ENCODE measurements around the gene TMEM100. TPM values are rescaled to one million over a fixed set of nuclear protein-coding genes. Genes with fewer than 3 reads are reported as not detected.

The TMEM100 gene, protein sequence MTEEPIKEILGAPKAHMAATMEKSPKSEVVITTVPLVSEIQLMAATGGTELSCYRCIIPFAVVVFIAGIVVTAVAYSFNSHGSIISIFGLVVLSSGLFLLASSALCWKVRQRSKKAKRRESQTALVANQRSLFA
- 13.5 TPM for total RNA-seq

DNA sequence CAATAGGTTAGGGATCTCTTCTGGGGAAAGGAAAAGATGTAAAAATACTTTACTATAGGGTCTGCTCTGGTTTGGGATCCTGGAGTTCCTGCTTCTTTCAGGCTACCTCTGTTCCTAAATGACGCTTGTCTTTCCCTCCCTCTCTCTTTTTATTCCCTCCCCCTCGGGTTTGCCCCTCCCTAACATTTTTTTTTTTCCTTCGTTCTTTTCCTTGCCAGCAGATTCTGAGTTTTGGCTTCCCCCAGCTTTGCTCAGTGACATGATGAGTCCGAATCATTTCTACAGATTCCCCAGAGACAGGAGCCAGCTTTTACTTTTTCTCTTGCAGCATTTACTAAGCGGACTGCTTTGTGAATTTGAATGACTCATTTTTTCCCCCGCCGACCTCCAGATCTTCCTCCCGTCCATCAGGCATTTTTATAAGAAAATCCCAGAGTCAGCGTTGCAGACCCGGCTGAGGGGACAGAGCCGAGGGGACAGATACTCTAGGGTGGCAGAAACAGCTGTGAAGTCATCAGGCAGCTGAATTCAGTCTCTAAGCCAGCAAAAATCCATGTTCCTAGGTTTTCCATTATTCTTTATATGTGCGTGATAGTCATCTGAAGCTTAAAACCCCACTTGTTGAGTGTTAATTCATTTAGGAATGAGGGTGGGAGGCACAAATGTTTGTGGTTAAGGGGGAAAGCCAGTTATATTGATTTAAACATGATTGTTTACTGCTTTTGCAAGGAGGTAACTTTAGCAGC is at the start of gene TMEM100:
TMEM100 (minus strand) TSS at position 123 of the 746 bp plus-strand sequence. CDS start 1,794 bp downstream, outside the sequence.
- ATAC-seq, result peak; percentile 83
- intact Hi-C loops (cut with DNase I), result no loop called here

DNA sequence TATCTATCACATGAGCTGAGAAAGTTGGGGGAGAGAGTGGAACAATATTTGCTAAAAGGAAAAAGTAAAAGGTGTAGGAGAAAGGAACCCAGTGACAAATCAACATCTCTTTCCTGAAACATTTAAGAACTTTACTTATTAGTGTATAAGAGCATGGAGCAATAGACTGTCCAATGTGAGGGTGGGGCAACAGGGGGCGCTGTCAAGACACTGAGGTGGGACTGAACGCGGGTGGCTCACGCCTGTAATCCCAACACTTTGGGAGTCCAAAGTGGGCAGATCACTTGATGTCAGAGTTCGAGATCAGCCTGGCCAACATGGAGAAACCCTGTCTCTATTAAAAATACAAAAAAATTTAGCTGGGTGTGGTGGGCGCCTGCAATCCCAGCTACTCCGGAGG is 49.4 kb upstream of the TMEM100 start:
- DNase-seq (ENCODE audit: low spot score), result no peak
- ATAC-seq, result no peak
- intact Hi-C loops (cut with DNase I), result loop anchor here (5.0 kb wide), 1 partner anchor 240 kb away; no protein-coding TSS in a partner anchor

More for the DNA sequence above, at the start of gene TMEM100:
- DNase-seq (ENCODE audit: low spot score), result no peak

DNA sequence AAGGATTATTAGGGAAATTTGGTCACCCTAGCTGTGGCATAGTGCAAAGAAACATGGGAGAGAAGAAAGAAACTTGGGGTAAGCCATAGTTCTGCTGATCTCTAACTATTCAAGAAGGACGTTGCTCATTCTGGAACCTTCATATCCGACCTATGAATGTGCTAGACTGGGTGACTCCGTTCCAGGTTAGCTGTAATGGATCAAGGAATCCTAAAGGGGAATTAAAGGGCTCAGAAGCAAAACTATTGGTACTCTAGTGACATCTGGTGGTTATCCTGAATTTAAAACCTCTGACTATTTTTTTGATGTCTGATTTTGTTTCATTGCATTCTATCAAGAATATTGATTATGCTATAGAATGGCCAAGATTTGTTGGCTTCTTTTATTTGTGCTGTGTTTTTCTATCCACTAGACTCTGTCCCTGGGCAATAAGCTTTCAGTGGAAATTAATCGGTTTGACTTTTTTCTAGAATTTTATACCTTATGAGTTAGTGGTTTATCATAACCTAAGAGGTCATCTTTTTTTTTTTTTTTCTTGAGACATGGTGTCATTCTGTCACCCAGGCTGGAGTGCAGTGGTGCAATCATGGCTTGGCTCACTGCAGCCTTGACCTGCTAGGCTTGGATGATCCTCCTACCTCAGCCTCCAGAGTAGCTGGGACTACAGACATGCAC is 47.7 kb upstream of the TMEM100 start:
- intact Hi-C loops (cut with DNase I), result loop anchor here (5.0 kb wide), 1 partner anchor 238 kb away; no protein-coding TSS in a partner anchor
- DNase-seq (ENCODE audit: low spot score) (no peak), ATAC-seq (peak; percentile 78)

DNA sequence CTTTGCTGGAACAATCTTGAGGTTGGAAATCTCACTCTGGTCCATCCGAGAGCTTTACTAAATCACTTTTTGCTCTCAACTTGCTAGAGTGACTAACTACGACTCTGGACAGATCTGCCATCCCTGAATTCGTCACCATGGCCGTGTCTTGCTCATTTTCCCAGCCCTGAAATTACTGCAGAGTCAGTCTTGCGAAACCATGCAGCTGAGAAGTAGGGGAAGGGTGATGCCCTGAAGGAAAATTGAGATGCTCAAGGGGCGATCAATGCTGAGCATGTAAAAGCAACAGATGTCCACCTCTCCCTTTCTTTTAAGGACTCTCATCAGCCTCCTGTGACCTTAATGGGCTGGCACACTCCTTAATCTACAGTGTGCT is 46.9 kb upstream of the TMEM100 start:
- DNase-seq (ENCODE audit: low spot score) (no peak), ATAC-seq (peak; percentile 76)
- intact Hi-C loops (cut with DNase I), result no loop called here

DNA sequence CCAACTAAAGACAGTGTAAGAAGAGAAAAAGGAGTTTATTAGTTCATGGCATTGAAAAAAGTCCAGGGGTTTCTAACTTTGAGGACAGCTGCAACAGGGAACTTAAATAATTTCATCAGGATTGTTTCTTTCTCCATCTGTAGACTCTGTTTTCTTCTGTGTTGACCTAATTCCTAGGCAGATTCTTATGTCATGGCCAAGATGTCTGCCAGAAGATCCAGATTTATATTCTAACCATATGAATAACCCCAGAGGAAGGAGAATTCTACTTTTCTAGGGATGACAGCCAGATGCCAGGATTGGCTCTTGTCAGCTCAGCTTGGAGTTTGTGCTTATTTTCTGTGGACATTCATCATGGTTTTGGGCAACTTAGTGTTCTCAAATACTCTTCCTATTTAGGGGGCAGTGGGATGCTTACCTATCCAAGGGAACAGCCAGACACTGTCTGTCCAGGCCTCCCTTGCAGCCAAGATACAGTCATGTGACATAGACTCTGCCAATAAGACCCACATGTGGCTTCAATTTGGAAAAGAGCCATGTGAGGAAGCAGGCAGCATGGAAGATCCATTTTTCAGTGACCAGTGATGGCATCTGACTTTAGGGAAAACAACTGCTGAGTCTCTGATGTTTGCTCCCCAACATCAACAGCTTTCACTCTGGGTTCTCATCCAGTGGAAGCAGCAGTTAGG is 46.4 kb upstream of the TMEM100 start:
- intact Hi-C loops (cut with DNase I), result no loop called here
- ATAC-seq, result peak; percentile 41
- no peak for DNase-seq (ENCODE audit: low spot score)

DNA sequence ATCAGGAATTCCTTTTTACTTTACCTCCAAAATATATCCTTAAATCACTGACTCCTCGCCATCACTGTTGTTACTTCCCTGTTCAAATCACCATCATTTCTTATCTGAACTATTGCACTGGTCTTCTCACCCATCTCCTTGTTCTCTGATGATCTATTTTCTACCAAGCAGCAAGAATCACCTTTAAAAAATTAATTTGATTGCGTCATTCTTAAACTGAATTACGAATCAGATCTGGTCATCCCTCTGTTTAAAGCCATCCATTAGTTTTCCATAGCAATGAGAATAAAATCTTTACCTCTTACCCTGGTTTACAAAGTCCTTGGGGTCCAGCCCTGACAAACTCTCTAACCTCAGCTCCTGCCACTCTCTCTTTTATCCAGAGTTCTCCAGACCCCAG is 42.8 kb upstream of the TMEM100 start:
- DNase-seq (ENCODE audit: low spot score), result no peak
- intact Hi-C loops (cut with DNase I), result no loop called here
- ATAC-seq, result no peak

DNA sequence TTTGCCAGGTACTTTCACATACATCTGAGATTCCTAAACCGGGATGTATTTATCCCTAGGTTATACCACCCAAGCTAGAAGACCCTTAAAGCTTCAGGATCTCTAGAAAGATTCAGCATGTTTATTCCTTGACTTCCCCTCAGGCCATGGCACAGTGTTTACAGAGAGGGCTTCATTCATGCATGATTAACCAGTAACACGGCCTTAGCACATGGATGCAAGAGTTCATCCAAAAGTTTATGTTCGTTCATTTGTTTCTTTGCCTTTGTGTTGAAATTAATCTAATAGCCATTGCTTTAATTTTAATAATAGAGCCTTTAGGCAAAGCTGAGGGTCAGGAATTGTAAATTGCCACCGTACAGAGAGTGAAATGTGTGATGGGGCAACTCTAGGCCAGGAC is 41.9 kb upstream of the TMEM100 start:
- intact Hi-C loops (cut with DNase I), result no loop called here
- DNase-seq (ENCODE audit: low spot score), result no peak
- ATAC-seq, result no peak

DNA sequence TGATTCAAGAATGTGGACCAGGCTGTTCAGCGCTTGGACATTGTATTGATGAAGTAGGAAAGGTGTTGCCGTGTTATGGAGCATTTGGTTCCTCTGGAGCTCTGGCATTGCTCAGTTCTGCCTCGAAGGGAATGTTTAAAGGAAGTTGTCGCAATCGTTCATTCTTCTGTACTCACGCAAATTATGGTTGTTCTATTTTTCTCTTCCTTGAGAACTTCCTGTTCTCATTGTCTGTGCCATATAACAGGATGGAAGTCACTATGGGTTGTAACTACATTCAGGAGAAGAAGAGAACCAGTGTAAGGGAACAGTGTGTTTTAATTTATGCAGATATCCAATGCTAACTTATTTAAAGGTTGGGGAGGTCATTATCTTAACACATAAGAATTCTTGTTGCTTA is 41.2 kb upstream of the TMEM100 start:
- intact Hi-C loops (cut with DNase I), result no loop called here
- ATAC-seq (peak; percentile 69), DNase-seq (ENCODE audit: low spot score) (no peak)

DNA sequence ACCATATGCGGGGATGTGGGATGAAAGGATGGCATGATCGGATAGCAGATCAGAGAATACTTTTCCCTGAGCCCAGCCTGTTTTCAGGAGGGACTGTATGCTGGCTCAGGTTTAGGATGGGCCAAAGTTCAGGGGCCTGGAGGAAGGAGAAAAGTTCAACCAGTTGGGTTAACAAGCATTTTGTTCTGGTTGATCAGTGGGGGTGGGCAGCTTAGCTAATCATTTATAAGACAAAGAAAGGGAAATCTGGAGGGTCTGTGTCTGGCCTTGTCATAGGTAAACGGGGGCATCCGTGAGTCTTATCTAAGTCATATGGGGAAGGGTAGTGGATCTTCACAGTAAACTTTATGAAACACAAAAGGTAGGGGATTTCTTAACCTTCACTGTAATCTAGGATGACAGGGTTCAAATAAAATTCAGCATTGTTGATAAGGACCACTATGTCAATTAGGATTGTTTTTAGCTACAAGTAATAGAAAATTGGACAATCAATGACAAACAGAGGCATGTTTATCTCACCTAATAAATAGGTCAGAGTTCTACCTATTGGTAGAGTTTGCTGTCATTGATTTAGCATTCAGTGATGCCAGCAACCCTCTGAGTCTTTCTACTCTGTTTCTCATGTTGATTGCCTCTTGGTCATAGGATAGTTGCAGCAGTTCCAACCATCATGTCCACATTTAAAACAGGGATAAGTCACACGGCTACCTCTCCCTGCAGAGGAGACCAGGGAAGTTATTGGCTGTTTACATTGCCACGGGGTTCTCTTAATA is 39.6 kb upstream of the TMEM100 start:
- intact Hi-C loops (cut with DNase I), result no loop called here
- no peak for ATAC-seq
- no peak for DNase-seq (ENCODE audit: low spot score)

DNA sequence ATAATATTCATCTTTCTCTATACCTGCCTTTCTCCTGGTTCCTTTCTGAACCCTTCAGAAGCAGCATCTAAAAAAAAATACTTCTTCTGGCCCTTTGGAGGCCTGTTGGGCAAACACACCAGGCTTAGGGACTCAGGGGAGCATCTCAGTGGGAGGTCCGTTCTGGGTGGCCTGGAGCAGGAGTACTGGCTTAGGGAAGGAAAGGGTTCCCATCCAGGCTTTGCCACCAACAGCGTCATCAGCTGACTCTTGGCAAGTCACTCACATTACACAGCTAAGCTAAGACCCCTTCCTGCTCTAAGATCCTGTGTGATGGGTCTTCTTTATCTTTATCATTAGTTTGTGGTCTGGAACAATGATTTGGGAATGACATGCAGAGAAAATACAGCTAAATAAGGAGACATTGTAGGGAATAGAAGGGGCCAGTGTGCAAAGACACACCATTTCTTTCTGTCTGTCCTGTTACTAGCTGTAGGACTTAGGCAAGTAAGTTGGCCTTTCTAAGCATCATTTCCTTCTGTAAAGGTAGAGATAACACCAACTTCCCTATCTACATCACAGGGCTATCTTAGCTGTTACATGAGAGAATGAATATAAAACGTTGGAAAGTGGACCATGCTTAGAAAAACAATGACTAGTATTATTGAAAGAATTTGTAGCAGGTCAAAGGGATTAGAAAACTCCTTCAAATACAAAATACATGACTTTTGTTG is 38.1 kb upstream of the TMEM100 start:
- peak; percentile 89 for ATAC-seq
- intact Hi-C loops (cut with DNase I), result no loop called here
- no peak for DNase-seq (ENCODE audit: low spot score)

DNA sequence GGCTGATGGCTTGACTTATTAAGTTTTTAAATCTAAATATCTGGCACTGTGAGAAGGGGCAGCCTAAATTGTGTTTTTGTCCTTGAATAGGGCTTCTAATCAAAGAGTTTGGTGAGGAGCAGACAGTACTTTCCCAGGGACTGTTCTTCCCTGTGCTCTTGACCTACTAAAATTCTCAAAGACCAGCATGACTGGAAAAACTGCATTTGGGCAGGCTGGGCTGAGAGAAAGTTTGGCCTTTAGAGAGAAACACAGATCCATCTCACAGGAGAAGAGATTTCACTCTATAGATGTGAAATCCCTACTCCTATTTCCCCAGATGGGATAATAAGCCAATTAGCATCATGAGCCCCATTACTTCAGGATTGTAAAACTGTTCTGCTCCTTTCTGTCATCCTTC is 35.5 kb upstream of the TMEM100 start:
- DNase-seq (ENCODE audit: low spot score), result no peak
- intact Hi-C loops (cut with DNase I), result no loop called here
- no peak for ATAC-seq

DNA sequence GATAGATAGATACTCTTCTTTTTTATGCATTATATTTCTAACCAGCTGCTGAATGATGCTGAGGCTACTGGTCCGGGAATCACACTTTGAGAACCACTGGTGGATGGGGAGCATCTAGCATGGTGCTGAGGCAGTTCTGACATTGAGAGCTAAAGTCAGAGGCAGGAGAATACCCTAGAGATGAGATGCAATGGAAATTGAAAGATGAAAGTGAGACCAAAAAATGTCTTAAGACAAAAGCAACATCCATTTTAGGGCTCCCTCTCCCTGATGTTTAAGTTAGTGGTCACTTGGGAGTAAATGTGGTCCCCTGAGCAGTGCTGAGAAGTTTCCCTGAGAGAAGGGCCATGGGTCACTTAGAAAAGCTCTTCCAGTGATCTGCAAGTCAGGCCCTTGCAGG is 35.0 kb upstream of the TMEM100 start:
- intact Hi-C loops (cut with DNase I), result no loop called here

DNA sequence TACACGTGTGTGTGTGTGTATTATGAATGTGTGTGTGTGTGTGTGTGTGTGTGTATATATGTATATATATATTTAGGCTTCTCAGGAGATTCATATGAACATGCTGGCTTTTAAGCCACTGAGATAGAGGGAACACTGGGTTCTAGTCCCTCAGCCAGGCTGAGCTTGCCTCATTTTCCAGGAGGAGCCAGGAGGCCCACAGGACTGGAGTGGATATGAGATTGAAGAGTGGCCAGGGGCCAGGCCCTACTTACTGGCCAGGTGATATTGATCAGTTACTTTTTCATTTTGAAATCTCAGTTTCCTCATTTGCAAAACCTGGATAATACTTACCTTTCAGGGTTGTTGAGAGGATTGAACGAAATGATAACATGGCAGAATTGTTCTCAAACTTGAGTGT is 34.0 kb upstream of the TMEM100 start:
- intact Hi-C loops (cut with DNase I), result no loop called here
- ATAC-seq (no peak), DNase-seq (ENCODE audit: low spot score) (no peak)

More for the DNA sequence above, 35.0 kb upstream of the TMEM100 start:
- DNase-seq (ENCODE audit: low spot score), result no peak
- no peak for ATAC-seq

DNA sequence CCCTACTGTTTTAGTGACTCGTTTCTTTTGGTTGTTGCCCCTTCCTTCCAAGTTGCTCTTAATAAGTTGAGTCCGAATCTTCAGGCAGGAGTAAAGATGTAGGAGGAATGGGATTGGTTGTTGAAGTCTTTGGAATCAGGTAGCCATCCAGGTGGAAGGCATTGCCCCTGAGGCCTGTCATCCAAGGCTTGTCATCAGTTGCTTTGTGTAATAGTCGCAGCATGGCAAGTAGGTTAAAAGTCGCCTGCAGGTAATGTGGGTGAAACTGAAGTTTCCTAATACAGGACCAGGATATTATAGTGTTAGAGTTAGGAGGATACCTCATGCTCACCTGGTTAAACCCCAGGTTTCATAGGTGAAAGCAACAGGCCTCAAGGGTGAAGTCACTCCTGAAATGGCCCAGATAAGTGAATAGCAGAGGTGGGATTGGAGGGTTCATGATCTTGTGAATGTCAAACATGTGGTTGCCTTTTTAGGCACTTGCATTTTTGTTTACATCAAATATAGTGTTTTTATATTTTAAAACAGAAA is 29.1 kb upstream of the TMEM100 start:
- intact Hi-C loops (cut with DNase I), result no loop called here
- no peak for DNase-seq (ENCODE audit: low spot score)
- ATAC-seq, result no peak

DNA sequence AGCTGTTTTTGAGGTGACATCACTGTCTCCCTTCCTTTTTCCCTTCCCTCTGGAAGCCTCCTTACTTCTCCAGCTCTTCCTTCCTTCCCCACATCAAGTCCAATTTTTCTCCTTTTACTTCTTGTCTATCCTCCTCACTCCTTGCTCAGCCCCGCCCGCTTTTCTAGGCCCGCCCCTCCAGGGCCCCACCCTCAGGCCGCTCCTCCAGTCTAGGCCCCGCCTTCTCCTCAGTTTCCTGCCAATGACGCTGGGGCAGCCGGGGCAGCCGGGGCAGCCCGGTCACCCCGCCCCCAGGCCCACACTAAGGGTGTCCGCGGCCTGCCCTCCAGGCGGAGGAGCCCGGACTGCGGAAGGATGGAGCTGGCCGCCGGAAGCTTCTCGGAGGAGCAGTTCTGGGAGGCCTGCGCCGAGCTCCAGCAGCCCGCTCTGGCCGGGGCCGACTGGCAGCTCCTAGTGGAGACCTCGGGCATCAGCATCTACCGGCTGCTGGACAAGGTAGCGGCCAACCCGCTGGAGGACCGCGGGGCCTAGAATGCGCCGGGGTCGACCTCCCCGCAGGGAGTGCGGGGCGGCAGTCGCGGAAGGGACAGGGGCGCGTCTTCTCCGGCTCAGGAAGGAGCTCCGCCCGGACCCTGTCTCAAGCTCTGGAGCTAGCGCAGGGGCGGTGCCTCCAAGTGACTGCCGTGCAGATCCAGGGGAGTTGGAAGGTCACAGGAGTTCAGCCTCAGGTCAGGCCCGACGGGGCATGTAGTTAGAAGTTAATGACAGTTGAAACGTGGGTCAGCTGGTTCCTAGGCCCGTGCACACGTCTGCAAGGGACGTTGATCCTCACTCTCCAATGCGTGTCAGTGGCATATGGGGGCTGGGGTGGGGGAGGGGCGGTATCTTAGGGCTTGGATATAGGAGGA is 28.3 kb upstream of the TMEM100 start, which contains the start of gene PCTP:
PCTP (plus strand) TSS at position 302 of the 908 bp plus-strand sequence; CDS start at position 355, 53 bp downstream.
- DNase-seq (ENCODE audit: low spot score) (peak; percentile 98), ATAC-seq (peak; percentile 100)
- intact Hi-C loops (cut with DNase I), result no loop called here

DNA sequence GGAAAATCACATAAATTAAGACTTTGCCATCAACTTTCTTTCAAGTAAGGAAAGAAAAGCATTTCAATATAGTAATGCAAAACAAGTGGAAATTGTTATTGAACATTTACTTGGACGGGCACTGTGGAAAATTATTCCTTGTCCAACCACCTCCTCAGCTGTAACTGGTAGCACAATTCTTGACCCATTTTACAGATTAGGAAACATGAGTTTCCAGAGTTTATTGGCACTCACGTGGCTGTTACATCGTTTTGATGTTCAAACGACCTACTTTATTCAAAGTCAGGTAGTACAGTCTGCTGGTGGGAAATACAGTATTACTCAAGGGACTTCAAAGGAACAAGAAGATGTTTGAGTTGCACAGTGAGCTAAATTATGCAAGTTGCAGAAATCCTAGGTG is 27.3 kb upstream of the TMEM100 start:
- no peak for DNase-seq (ENCODE audit: low spot score)
- no peak for ATAC-seq
- intact Hi-C loops (cut with DNase I), result no loop called here

DNA sequence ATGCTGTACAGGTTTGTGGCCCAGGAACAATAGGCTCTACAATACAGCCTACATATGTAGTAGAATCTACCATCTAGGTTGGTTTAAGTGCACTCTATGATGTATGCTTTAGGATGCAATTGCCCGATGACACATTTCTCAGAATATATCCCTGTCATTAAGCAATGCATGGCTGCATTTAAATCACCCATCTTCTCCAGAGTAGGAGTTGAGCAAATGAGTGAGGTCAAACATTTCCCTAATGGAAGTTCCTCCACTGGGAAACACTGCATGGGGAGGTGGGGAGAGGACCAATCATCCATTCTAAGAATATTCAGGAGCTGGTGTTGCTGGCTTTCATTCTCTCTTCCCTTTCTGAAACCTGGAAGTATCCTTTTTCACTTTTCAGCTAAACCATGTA is 26.2 kb upstream of the TMEM100 start:
- DNase-seq (ENCODE audit: low spot score) (no peak), ATAC-seq (no peak)
- intact Hi-C loops (cut with DNase I), result no loop called here
